Activated gamma-delta T cell treated with anti-CD3 and anti-CD28 coated beads, Interleukin-2, amount 50 U/mL, for 16 hours (primary cell): ENCODE data around the gene SLC46A2.

Experiments used
- DNase-seq: peaks from one replicate; pipeline ENCODE4 v3.0.0-alpha.2; 2020; ENCODE audit warnings: low read depth

Gene SLC46A2

DNA sequence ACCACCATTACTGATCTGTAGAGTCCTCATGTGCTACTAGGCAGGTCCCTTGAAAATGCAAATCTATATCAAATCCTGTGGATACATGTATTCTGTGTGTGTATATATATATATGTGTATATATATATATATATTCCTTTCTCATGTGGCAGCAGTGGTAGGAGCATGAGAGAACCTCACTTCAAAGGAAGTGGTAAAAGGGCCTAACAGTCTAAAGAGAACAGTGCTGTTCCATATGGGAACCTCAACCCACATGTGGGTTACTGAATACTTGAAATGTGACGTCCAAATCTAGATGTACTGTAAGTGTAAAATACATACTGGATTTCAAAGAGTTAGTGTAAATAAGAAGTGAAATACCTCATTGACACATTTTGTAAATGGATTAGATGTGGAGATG lies 5.4 kb downstream of the SLC46A2 start:
- DNase-seq = no peak

GRCh38 chr9:112884721-112885120 lies 6.0 kb downstream of the SLC46A2 start:
- no peak for DNase-seq

- no peak for DNase-seq
Observed at GRCh38 chr9:112884101-112884500, 6.6 kb downstream of the SLC46A2 start.

- DNase-seq = no peak
Observed at GRCh38 chr9:112881331-112881730, 9.3 kb downstream of the SLC46A2 start.

GRCh38 chr9:112880650-112881049 lies 10.0 kb downstream of the SLC46A2 start:
- DNase-seq = no peak

DNA sequence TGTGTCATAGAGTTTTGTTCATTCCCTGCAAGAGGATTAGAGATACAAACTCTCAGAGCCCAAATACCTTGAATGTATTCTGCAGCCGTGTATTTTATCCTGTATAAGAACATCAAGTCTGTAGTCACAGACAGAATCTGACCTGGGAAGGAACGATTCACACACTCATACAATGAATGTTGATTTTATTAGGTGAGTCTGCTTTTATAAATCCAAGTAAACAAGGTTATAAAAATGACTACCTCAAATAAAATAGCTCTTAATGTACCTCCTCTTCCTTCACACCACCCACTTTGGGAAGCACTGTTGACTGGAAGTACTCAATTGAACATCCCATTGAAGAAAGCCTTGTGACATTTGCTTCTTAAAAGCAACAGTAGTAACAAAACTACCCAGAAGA lies 11.9 kb downstream of the SLC46A2 start:
- no peak for DNase-seq

DNA sequence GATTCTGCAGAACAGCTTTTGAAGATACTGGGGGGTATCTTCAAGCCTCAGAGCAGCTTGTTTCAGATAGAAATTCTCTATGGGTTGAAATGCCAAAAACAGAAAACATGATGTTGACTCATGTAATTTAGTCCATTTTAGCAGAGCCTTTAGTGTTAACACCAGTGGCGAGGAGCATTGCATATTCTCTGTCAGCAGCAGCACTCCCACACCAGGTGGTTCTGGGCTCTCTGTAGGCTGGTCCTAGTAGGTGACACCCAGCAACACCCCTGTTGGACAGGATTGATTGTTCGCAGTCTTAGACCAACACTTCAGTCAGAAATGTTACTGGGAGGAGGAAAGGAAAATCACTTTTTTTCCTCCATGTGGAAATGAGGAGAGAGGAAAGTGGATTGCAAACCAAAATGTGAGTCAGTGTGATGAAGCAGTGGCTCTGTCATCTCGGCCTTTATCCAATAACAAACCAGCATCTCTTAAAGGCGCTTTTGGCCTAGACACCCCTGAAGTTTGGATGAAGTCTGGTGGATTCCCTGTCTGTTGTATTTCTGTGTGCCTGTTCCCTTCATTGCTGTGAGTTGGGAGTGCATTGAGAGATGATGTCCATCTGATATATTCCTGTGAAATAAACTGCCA lies 16.8 kb downstream of the SLC46A2 start:
- DNase-seq = no peak

- no peak for DNase-seq
Observed at GRCh38 chr9:112872019-112872418, 18.7 kb downstream of the SLC46A2 start.

DNA sequence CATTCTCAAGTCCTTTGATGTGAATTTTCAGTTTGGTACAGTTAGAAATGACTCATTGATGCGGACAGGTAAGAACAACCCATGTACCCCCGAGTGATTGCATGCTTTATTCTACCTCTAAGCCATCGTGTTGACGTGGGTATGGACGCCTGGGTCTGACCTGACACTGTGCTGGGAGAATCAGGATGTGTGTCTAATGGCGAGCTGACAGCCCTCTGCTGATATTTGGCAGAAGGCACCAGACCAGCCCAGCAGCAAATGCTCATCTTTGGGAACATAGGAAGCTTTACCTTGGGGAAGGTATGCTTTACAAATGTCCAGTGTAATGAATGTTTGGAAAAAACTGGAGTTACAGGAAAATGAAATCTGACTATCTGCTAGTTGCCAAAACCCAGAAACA lies 20.1 kb downstream of the SLC46A2 start:
- DNase-seq = no peak

GRCh38 chr9:112869917-112870316 lies 20.8 kb downstream of the SLC46A2 start:
- no peak for DNase-seq

- DNase-seq = no peak
Observed at GRCh38 chr9:112869041-112869529, 21.6 kb downstream of the SLC46A2 start.

- no peak for DNase-seq
Observed at GRCh38 chr9:112868461-112868860, 22.2 kb downstream of the SLC46A2 start.

DNA sequence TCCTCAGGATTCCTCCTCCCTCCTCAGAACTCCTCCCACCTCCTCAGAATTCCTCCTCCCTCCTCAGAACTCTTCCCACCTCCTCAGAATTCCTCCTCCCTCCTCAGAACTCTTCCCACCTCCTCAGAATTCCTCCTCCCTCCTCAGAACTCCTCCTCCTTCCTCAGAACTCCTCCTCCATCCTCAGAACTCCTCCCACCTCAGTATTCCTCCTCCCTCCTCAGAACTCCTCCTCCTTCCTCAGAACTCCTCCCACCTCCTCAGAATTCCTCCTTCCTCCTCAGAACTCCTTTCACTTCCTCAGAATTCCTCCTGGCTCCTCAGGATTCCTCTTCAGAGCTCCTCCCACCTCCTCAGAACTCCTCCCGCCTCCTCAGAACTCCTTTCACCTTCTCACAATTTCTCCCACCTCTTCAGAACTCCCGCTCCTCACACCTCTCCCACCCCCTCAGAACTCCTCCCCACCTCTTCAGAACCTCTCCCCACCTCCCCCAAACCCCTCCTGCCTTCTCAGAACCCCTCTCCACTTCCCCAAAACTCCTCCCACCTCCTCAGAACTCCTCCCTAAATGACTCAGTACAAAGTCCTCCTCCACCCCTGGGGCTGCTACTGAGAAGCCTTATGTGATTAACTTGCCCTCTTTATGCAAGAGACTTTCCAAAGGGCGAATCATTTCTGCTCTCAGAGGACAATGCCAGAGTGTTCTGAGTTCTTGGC lies 23.2 kb downstream of the SLC46A2 start:
- no peak for DNase-seq

DNA sequence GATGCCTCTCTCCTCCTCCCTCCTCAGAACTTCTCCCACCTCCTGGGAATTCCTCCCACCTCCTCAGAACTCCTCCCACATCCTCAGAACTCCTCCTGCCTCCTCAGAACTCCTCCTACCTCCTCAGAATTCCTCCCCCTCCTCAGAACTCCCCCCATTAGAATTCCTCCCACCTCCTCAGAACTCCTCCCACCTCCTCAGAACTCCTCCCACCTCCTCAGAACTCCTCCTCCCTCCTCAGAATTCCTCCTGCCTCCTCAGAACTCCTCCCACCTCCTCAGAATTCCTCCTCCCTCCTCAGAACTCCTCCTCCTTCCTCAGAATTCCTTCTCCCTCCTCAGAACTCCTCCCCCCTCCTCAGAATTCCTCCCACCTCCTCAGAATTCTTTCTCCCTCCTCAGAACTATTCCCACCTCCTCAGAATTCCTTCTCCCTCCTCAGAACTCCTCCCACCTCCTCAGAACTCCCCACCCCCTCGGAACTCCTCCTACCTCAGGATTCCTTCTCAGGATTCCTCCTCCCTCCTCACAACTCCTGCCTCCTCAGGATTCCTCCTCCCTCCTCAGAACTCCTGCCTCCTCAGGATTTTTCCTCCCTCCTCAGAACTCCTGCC lies 23.9 kb downstream of the SLC46A2 start:
- DNase-seq = no peak

DNA sequence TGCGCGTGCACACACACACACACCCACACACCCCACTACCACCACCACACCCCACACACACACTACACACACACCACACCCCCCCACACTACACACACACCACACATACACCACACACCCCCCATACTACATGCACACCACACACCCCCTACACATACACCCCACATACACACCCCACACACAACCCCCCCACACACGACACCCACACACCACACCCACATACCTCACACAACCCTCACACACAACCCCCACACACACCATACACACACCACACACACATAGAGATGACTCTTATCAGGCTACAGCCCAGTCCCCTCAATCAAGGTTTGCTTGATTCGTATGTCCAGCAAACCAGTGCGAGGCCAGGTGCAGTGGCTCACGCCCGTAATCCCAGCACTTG lies 25.7 kb downstream of the SLC46A2 start:
- no peak for DNase-seq

DNA sequence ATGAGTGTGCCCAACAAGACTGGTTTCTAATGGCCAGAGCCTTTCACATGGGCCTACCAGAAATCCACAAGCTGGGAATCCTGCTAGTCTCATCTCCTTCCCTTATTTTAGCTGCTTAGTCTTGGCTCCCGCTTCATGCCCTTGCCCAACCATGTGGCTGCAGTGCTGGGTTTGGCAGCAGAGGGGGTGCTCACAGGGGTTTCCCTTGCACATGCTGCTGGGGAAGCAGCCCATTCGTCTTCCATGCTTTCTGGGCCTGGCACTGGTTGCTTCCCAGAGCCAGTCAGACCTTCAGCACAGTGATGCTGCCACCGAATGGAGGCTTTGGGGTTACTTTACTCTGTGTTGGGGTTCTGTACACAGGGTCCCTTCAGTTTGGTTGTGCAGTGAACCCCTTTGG lies 26.3 kb downstream of the SLC46A2 start:
- no peak for DNase-seq

- DNase-seq = no peak
Observed at GRCh38 chr9:112863746-112864145, 26.9 kb downstream of the SLC46A2 start.

GRCh38 chr9:112863214-112863613 lies 27.5 kb downstream of the SLC46A2 start:
- DNase-seq = no peak

DNA sequence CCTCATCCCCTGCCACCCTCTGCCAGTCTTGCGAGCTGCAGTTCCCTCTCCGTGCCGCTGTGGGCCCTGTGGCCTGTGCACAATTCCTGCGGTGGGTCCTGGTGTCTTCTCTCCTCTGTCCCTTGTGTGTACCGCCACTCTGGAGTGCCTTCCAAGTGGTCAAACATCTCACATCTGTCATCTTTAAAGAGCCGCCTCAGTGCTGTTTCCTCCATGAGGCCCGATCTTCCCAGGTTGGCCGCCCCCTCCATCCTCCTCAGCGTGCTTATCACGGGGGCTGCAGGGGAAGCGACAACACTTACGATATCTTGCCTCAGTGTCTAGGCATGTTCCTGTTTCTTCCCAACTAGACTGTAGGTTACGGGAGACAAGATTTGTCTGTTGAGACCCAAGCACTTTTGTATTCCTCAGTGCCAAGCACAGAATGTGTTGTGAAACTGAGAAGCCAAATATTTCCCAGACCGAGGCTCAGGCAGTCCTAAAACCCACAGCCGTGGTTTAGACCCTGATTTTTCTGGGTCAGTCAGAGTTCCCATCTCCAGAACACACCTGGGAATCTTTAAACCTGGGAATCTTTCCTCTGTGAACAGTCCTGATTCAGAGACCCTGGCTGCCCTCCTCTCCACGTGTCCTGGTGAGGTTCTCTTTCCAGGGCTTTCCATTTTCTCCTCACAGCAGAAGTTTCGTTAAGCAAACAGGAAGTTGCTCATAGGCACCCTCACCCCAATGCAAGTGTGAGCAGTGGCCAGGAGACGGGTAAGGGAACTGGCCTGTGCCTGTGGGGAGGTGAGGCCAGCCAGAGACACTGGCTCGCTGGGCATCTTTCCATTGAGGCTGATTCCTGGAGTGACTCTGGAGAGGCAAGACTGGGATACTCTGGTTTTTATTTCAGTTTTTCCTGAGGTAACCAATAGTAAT lies 28.8 kb downstream of the SLC46A2 start:
- no peak for DNase-seq

DNA sequence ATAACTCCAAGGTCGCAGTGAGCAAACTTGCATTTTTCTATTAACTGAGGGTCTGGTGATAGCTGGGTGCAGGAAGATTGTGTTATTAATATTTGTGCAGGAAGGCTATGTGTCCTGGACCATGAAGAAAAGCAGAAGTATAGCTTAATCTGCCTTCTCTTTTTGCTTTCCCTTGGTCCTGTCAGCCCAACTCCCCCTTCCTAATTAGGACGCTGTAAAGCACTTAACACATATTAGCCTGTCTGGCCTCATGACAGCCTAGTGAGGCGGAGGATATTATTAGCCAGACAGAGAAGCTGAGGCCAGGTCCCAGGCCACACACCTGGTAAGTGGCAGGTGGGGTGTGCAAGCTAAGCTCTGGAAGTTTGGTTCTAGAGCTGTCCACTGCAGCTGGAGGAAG lies 29.5 kb downstream of the SLC46A2 start:
- no peak for DNase-seq

DNA sequence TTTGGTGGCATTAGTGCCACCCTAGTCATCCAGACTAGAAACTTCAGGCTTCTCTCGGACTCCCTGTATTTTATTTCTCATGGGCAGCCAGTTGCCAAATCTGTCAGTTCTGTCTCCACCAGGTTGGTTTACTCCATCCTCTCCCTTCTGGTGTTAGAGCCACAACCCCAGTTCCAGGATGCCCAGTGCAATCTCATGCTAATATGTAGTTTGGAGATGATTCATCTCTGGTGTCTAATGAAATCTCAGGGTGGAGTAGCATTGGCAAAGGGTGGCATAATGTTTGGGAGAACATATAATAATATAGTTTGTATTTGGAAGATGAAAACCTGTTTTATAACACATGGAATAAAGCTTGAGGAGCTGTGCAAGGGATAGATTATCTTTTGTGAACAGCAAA lies 30.2 kb downstream of the SLC46A2 start:
- DNase-seq = no peak

- no peak for DNase-seq
Observed at GRCh38 chr9:112858625-112859147, 32.0 kb downstream of the SLC46A2 start.
